Panc1 (cell line): ENCODE measurements around the gene CDH13.

ENCODE experiments used
- POLR2AphosphoS5 ChIP-seq: IDR thresholded peaks from 2 replicates; pipeline ENCODE4 v1.6.1; 2012; ENCODE audit warnings: mild to moderate bottlenecking, low read depth, low read length, moderate library complexity
- SIN3A ChIP-seq: IDR thresholded peaks from 2 replicates; pipeline ENCODE4 v1.6.1; 2012; ENCODE audit warnings: low read depth, mild to moderate bottlenecking, low read length, moderate library complexity, borderline replicate concordance; ENCODE audit not compliant: insufficient read depth
- TCF7L2 ChIP-seq: IDR thresholded peaks from 2 replicates; pipeline ENCODE4 v1.6.1; 2011; ENCODE audit warnings: mild to moderate bottlenecking, low read depth, low read length, inconsistent platforms
- TF ChIP-seq, protein P1 (sequence below): fragments of 450-650 bp; IDR thresholded peaks from 2 replicates; pipeline ENCODE4 v1.5.1; 2017; ENCODE audit warnings: mild to moderate bottlenecking

- TF ChIP-seq, protein P1, sequence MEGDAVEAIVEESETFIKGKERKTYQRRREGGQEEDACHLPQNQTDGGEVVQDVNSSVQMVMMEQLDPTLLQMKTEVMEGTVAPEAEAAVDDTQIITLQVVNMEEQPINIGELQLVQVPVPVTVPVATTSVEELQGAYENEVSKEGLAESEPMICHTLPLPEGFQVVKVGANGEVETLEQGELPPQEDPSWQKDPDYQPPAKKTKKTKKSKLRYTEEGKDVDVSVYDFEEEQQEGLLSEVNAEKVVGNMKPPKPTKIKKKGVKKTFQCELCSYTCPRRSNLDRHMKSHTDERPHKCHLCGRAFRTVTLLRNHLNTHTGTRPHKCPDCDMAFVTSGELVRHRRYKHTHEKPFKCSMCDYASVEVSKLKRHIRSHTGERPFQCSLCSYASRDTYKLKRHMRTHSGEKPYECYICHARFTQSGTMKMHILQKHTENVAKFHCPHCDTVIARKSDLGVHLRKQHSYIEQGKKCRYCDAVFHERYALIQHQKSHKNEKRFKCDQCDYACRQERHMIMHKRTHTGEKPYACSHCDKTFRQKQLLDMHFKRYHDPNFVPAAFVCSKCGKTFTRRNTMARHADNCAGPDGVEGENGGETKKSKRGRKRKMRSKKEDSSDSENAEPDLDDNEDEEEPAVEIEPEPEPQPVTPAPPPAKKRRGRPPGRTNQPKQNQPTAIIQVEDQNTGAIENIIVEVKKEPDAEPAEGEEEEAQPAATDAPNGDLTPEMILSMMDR: no peak
- TF ChIP-seq TCF7L2 (no peak), SIN3A (no peak), POLR2AphosphoS5 (no peak)
Observed at GRCh38 chr16:82664181-82664580, 37.4 kb downstream of the CDH13 start.
